HepG2 (cell line): ENCODE data around the gene TDRD9. TPM values are rescaled to one million over a fixed set of nuclear protein-coding genes. Genes with fewer than 3 reads are reported as not detected.

Experiments used
- ELF4 ChIP-seq: sonication (generic); formaldehyde crosslinking; IDR thresholded peaks from 2 replicates; pipeline ENCODE4 v1.5.0; 2020; ENCODE audit warnings: missing genetic modification reagents, mild to moderate bottlenecking, moderate library complexity, borderline replicate concordance
- FOXK1 ChIP-seq: sonication (generic); formaldehyde crosslinking; IDR thresholded peaks from 2 replicates; pipeline ENCODE4 v1.4.0; 2020; ENCODE audit warnings: low read depth, missing genetic modification reagents, borderline replicate concordance
- HOXA5 ChIP-seq: sonication (generic); formaldehyde crosslinking; IDR thresholded peaks from 2 replicates; pipeline ENCODE4 v1.4.0; 2020; ENCODE audit warnings: missing genetic modification reagents
- HOXD1 ChIP-seq: sonication (generic); formaldehyde crosslinking; IDR thresholded peaks from 2 replicates; pipeline ENCODE4 v1.5.0; 2020; ENCODE audit warnings: missing genetic modification reagents
- KLF9 ChIP-seq: IDR thresholded peaks from 2 replicates; pipeline ENCODE4 v1.6.1; 2016; ENCODE audit warnings: low read depth
- MBD4 ChIP-seq: IDR thresholded peaks from 2 replicates; pipeline ENCODE4 v1.6.1; 2012; ENCODE audit warnings: low read length, inconsistent platforms, borderline replicate concordance
- PTBP1 ChIP-seq: fragments of 200-400 bp; formaldehyde crosslinking; IDR thresholded peaks from 2 replicates; pipeline ENCODE4 v1.6.1; 2018; ENCODE audit warnings: low read length, low read depth; ENCODE audit not compliant: poor library complexity, severe bottlenecking
- SAP130 ChIP-seq: IDR thresholded peaks from 2 replicates; pipeline ENCODE4 v1.6.1; 2016; ENCODE audit warnings: low read depth
- SOX6 ChIP-seq, 2 experiments: fragments of 450-650 bp in 1 of 2; sonication (generic) in 1 of 2; formaldehyde crosslinking in 1 of 2; IDR thresholded peaks; 2 replicates each; pipeline versions ENCODE4 v1.4.0 to v1.6.1; 2017 to 2020; ENCODE audit warnings: antibody characterized with exemption in 1 of 2, mild to moderate bottlenecking in 1 of 2, missing genetic modification reagents in 1 of 2
- TBX2 ChIP-seq: sonication (generic); formaldehyde crosslinking; IDR thresholded peaks from 2 replicates; pipeline ENCODE4 v1.5.0; 2020; ENCODE audit warnings: missing genetic modification reagents, mild to moderate bottlenecking, borderline replicate concordance
- ZNF557 ChIP-seq: sonication (generic); formaldehyde crosslinking; IDR thresholded peaks from 2 replicates; pipeline ENCODE4 v1.4.0; 2020; ENCODE audit warnings: missing genetic modification reagents
- ZNF605 ChIP-seq: sonication (generic); formaldehyde crosslinking; IDR thresholded peaks from 2 replicates; pipeline ENCODE4 v1.8.0; 2022; ENCODE audit warnings: mild to moderate bottlenecking, missing genetic modification reagents
- ZNF749 ChIP-seq: sonication (generic); formaldehyde crosslinking; IDR thresholded peaks from 2 replicates; pipeline ENCODE4 v1.8.0; 2022; ENCODE audit warnings: mild to moderate bottlenecking, missing genetic modification reagents, moderate library complexity, borderline replicate concordance
- ZNF83 ChIP-seq: sonication (generic); formaldehyde crosslinking; IDR thresholded peaks from 2 replicates; pipeline ENCODE4 v1.4.0; 2020; ENCODE audit warnings: missing genetic modification reagents, mild to moderate bottlenecking, borderline replicate concordance
- polyA plus RNA-seq, 8 experiments: library from polyadenylated mRNA; depleted of rRNA in 3 of 8; stranded (reverse) in 7 of 8; unstranded in 1 of 8; fragments of >200 nt; fragmentation: Illumina TruSeq in 4 of 8; extraction: Trizol in 4 of 8; gene quantifications; 2 replicates each; pipeline versions ENCODE4 v1.2.1 to v1.2.3, GENCODE V29; 2011 to 2016; ENCODE audit warnings: low read depth in 4 of 8, missing spikeins in 1 of 8, mixed read lengths in 1 of 8; ENCODE audit not compliant: insufficient read depth in 1 of 8
- total RNA-seq, 5 experiments: library from RNA; depleted of rRNA; stranded (reverse); fragments of >200 nt; fragmentation: Illumina TruSeq; extraction: Trizol; gene quantifications; 2 replicates each; pipeline ENCODE4 v1.2.3, GENCODE V29; 2016; ENCODE audit warnings: low read depth in 1 of 5
- TF ChIP-seq, protein P1 (sequence below): sonication (generic); formaldehyde crosslinking; IDR thresholded peaks from 2 replicates; pipeline ENCODE4 v1.5.0; 2020; ENCODE audit warnings: missing genetic modification reagents
- TF ChIP-seq, protein P2 (sequence below): IDR thresholded peaks from 2 replicates; pipeline ENCODE4 v1.6.1; 2016; ENCODE audit warnings: low read depth, borderline replicate concordance
- TF ChIP-seq, protein P3 (sequence below): IDR thresholded peaks from 2 replicates; pipeline ENCODE4 v1.6.1; 2016; ENCODE audit warnings: mild to moderate bottlenecking
- TF ChIP-seq, protein P4 (sequence below): IDR thresholded peaks from 2 replicates; pipeline ENCODE4 v1.6.1; 2016
- TF ChIP-seq, protein P5 (sequence below): sonication (generic); formaldehyde crosslinking; IDR thresholded peaks from 2 replicates; pipeline ENCODE4 v1.4.0; 2020; ENCODE audit warnings: missing genetic modification reagents, borderline replicate concordance

Gene TDRD9
- total and polyA plus RNA-seq, 2 of the 13 experiments (the other 11 are each of a cell fraction or from before 2014, with no cell fraction given), result not detected

DNA sequence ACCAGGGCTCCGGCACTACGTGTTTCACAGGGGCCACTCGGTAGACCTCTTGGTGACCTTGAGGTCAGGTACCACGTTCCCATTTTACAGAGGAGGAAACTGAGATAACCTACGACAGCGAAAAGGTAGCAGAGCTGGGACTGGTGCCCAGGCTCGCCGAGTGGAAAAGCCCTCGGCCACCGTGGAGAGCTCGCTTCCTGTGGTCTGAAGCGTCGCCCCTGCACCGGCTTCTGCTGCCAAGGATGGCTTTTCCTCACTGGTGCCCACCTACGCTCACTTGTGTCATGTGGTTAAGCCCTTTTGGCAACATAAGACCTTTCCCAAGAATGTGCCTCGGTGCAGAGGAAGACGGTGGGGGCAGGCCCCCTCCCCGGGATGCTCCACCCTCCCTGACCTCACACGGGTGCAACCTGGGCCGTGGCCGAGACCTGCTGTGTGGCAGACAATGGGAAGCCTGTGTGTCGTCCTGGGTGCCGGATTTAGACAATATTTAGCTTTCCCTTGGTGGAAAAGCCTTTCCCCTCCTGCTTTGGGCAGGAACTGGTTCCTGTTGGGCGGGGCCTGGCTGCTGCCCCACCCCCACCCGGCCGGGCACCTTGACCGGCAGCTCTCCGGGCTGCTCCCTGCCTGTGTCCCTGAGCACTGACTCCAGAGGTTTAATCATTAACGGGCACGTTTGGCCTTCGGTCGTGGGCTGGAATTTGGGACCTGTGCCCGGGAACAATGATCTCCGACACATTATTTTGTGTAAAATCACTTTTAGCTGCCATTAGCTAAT is 48.5 kb upstream of the TDRD9 start (continued):
- no peak for TF ChIP-seq PTBP1
- TF ChIP-seq, protein P1, sequence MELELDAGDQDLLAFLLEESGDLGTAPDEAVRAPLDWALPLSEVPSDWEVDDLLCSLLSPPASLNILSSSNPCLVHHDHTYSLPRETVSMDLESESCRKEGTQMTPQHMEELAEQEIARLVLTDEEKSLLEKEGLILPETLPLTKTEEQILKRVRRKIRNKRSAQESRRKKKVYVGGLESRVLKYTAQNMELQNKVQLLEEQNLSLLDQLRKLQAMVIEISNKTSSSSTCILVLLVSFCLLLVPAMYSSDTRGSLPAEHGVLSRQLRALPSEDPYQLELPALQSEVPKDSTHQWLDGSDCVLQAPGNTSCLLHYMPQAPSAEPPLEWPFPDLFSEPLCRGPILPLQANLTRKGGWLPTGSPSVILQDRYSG (CRISPR knock-in tag), result 0 out of 2 replicates have a peak, but pooled peaks have one; percentile 64
- TF ChIP-seq ZNF749 (CRISPR knock-in tag), result no peak
- TF ChIP-seq FOXK1 (CRISPR knock-in tag), result peak; percentile 69; the same call in 1 of the 2 replicates
- TF ChIP-seq HOXA5, result 0 out of 2 replicates have a peak, but pooled peaks have one; percentile 62
- 0 out of 2 replicates have a peak, but pooled peaks have one; percentile 72 for TF ChIP-seq ELF4 (CRISPR knock-in tag)
- TF ChIP-seq ZNF605, result peak; percentile 57; the same call in 1 of the 2 replicates
- TF ChIP-seq ZNF83 (CRISPR knock-in tag), result peak; percentile 79; the same call in 1 of the 2 replicates
- TF ChIP-seq SOX6 (IDR thresholded peaks at IDR 0.05), result no peak
- TF ChIP-seq SOX6 (CRISPR knock-in tag; IDR thresholded peaks at IDR 0.05), result peak; percentile 94
- peak; percentile 94 for TF ChIP-seq TBX2 (CRISPR knock-in tag)
- TF ChIP-seq, protein P2, sequence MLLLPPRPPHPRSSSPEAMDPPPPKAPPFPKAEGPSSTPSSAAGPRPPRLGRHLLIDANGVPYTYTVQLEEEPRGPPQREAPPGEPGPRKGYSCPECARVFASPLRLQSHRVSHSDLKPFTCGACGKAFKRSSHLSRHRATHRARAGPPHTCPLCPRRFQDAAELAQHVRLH (CRISPR knock-in tag), result peak; percentile 67; the same call in 1 of the 2 replicates
- TF ChIP-seq, protein P3, sequence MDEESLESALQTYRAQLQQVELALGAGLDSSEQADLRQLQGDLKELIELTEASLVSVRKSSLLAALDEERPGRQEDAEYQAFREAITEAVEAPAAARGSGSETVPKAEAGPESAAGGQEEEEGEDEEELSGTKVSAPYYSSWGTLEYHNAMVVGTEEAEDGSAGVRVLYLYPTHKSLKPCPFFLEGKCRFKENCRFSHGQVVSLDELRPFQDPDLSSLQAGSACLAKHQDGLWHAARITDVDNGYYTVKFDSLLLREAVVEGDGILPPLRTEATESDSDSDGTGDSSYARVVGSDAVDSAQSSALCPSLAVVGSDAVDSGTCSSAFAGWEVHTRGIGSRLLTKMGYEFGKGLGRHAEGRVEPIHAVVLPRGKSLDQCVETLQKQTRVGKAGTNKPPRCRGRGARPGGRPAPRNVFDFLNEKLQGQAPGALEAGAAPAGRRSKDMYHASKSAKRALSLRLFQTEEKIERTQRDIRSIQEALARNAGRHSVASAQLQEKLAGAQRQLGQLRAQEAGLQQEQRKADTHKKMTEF, result peak; percentile 89
- no peak for TF ChIP-seq KLF9 (CRISPR knock-in tag)
- TF ChIP-seq SAP130, result peak; percentile 90
- no peak for TF ChIP-seq ZNF557 (CRISPR knock-in tag)
- TF ChIP-seq HOXD1 (CRISPR knock-in tag), result peak; percentile 72; the same call in 1 of the 2 replicates
- TF ChIP-seq, protein P4, sequence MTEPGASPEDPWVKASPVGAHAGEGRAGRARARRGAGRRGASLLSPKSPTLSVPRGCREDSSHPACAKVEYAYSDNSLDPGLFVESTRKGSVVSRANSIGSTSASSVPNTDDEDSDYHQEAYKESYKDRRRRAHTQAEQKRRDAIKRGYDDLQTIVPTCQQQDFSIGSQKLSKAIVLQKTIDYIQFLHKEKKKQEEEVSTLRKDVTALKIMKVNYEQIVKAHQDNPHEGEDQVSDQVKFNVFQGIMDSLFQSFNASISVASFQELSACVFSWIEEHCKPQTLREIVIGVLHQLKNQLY (CRISPR knock-in tag), result no peak; the same call in 1 of the 2 replicates
- TF ChIP-seq, protein P5, sequence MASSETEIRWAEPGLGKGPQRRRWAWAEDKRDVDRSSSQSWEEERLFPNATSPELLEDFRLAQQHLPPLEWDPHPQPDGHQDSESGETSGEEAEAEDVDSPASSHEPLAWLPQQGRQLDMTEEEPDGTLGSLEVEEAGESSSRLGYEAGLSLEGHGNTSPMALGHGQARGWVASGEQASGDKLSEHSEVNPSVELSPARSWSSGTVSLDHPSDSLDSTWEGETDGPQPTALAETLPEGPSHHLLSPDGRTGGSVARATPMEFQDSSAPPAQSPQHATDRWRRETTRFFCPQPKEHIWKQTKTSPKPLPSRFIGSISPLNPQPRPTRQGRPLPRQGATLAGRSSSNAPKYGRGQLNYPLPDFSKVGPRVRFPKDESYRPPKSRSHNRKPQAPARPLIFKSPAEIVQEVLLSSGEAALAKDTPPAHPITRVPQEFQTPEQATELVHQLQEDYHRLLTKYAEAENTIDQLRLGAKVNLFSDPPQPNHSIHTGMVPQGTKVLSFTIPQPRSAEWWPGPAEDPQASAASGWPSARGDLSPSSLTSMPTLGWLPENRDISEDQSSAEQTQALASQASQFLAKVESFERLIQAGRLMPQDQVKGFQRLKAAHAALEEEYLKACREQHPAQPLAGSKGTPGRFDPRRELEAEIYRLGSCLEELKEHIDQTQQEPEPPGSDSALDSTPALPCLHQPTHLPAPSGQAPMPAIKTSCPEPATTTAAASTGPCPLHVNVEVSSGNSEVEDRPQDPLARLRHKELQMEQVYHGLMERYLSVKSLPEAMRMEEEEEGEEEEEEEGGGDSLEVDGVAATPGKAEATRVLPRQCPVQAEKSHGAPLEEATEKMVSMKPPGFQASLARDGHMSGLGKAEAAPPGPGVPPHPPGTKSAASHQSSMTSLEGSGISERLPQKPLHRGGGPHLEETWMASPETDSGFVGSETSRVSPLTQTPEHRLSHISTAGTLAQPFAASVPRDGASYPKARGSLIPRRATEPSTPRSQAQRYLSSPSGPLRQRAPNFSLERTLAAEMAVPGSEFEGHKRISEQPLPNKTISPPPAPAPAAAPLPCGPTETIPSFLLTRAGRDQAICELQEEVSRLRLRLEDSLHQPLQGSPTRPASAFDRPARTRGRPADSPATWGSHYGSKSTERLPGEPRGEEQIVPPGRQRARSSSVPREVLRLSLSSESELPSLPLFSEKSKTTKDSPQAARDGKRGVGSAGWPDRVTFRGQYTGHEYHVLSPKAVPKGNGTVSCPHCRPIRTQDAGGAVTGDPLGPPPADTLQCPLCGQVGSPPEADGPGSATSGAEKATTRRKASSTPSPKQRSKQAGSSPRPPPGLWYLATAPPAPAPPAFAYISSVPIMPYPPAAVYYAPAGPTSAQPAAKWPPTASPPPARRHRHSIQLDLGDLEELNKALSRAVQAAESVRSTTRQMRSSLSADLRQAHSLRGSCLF (CRISPR knock-in tag), result no peak
- TF ChIP-seq MBD4, result no peak
